Neural cell (in vitro differentiated cells): Measurements from ENCODE around the gene HPRT1.

Experiments used
- CTCF ChIP-seq: fragments of 450-650 bp; IDR thresholded peaks from 2 replicates; pipeline ENCODE4 v1.5.1; 2014; ENCODE audit warnings: antibody characterized with exemption, mild to moderate bottlenecking, moderate library complexity; ENCODE audit not compliant: poor library complexity, severe bottlenecking
- EZH2 ChIP-seq: fragments of 200-600, 300-800 bp; shearing (Covaris generic), sonication (generic); IDR thresholded peaks from 2 replicates; pipeline ENCODE4 v1.6.1; 2014; ENCODE audit warnings: antibody characterized with exemption, low read length, borderline replicate concordance, mild to moderate bottlenecking; ENCODE audit not compliant: insufficient read depth, poor library complexity, severe bottlenecking
- MXI1 ChIP-seq: fragments of 450-650 bp; conservative IDR thresholded peaks from 2 replicates; pipeline ENCODE4 v1.6.1; 2014; ENCODE audit warnings: antibody characterized with exemption, mild to moderate bottlenecking; ENCODE audit not compliant: poor library complexity, severe bottlenecking
- POLR2AphosphoS5 ChIP-seq: IDR thresholded peaks from 2 replicates; pipeline ENCODE4 v1.6.1; 2012
- RAD21 ChIP-seq: fragments of 450-650 bp; conservative IDR thresholded peaks from 2 replicates; pipeline ENCODE4 v1.6.1; 2014; ENCODE audit warnings: antibody characterized with exemption, mild to moderate bottlenecking, moderate library complexity
- SMC3 ChIP-seq: fragments of 450-650 bp; conservative IDR thresholded peaks from 2 replicates; pipeline ENCODE4 v1.6.1; 2014; ENCODE audit warnings: antibody characterized with exemption, mild to moderate bottlenecking, moderate library complexity; ENCODE audit not compliant: poor library complexity
- TAF1 ChIP-seq: IDR thresholded peaks from 2 replicates; pipeline ENCODE4 v1.6.1; 2012; ENCODE audit warnings: low read depth

GRCh38 chrX:134435894-134436293, 24.1 kb upstream of the HPRT1 start:
- TF ChIP-seq CTCF (no peak), MXI1 (no peak), TAF1 (no peak), EZH2 (no peak), POLR2AphosphoS5 (no peak), RAD21 (no peak), SMC3 (no peak)
